Left ventricle myocardium superior (tissue), 1 donor: ENCODE results near the gene FRMPD4. TPM values are rescaled to one million over a fixed set of nuclear protein-coding genes. Genes with fewer than 3 reads are reported as not detected.

Experiments used
- ATAC-seq: fragments of 200-7000 bp; cut with Tn5 transposase; one replicate; pipeline ENCODE4 v1.9.1; 2020; ENCODE audit warnings: mild to moderate bottlenecking, moderate library complexity
- DNase-seq: peaks from one replicate; pipeline ENCODE4 v3.0.0-alpha.2; 2020
- intact Hi-C: fragments of 100-400 bp; cut with micrococcal nuclease; formaldehyde crosslinking; loops from one replicate; pipeline ENCODE4 v1.11.0; 2022
- total RNA-seq: library from RNA; stranded (reverse); fragmentation: NEBNext Ultra II Directional; extraction: Animal tissue kit (Norgen Biotek cat#: 25700); gene quantifications from one replicate; pipeline ENCODE4 v1.2.1, GENCODE V29; 2021
- donor health status: DM: no; HTN: yes; CAD: no; lungs with severe emphysema.

Gene FRMPD4
- total RNA-seq, 1 donor from 2014 or later, result 0.99 TPM

GRCh38 chrX:12206413-12206812 lies 68.1 kb downstream of the FRMPD4 start:
- ATAC-seq (no peak), DNase-seq (no peak)
- intact Hi-C loops, result no loop called here

GRCh38 chrX:12210196-12210815 lies 72.0 kb downstream of the FRMPD4 start:
- ATAC-seq, result peak; percentile 30
- intact Hi-C loops, result no loop called here

GRCh38 chrX:12210971-12211370 lies 72.7 kb downstream of the FRMPD4 start:
- ATAC-seq, result no peak
- intact Hi-C loops, result no loop called here
- no peak for DNase-seq

More at GRCh38 chrX:12210196-12210815, 72.0 kb downstream of the FRMPD4 start:
- peak; percentile 20 for DNase-seq

GRCh38 chrX:12223650-12224049 lies 85.4 kb downstream of the FRMPD4 start:
- DNase-seq (no peak), ATAC-seq (no peak)
- intact Hi-C loops, result no loop called here

GRCh38 chrX:12225107-12225506 lies 86.8 kb downstream of the FRMPD4 start:
- intact Hi-C loops, result no loop called here
- DNase-seq (no peak), ATAC-seq (no peak)

- DNase-seq, result no peak
- no peak for ATAC-seq
- intact Hi-C loops, result no loop called here
Observed at GRCh38 chrX:12227412-12228041, 89.3 kb downstream of the FRMPD4 start.

- no peak for DNase-seq
- intact Hi-C loops, result no loop called here
- ATAC-seq, result no peak
Observed at GRCh38 chrX:12228862-12229261, 90.6 kb downstream of the FRMPD4 start.

GRCh38 chrX:12229986-12230385 lies 91.7 kb downstream of the FRMPD4 start:
- no peak for DNase-seq
- no peak for ATAC-seq
- intact Hi-C loops, result no loop called here

GRCh38 chrX:12234534-12235329 lies 96.5 kb downstream of the FRMPD4 start:
- DNase-seq (no peak), ATAC-seq (no peak)
- intact Hi-C loops, result no loop called here

GRCh38 chrX:12236156-12236555 lies 97.9 kb downstream of the FRMPD4 start:
- ATAC-seq (no peak), DNase-seq (no peak)
- intact Hi-C loops, result no loop called here

- intact Hi-C loops, result no loop called here
- DNase-seq (no peak), ATAC-seq (no peak)
Observed at GRCh38 chrX:12237131-12237530, 98.9 kb downstream of the FRMPD4 start.

GRCh38 chrX:12237771-12238170 lies 99.5 kb downstream of the FRMPD4 start:
- intact Hi-C loops, result no loop called here
- no peak for DNase-seq
- no peak for ATAC-seq

GRCh38 chrX:12239356-12240082 lies 101.2 kb downstream of the FRMPD4 start:
- intact Hi-C loops, result no loop called here
- ATAC-seq (no peak), DNase-seq (no peak)

- no peak for DNase-seq
- intact Hi-C loops, result no loop called here
- no peak for ATAC-seq
Observed at GRCh38 chrX:12240491-12240890, 102.2 kb downstream of the FRMPD4 start.

GRCh38 chrX:12241026-12241425 lies 102.8 kb downstream of the FRMPD4 start:
- ATAC-seq (no peak), DNase-seq (no peak)
- intact Hi-C loops, result no loop called here

GRCh38 chrX:12245650-12246645 lies 107.7 kb downstream of the FRMPD4 start:
- intact Hi-C loops, result no loop called here
- no peak for ATAC-seq
- DNase-seq, result no peak

GRCh38 chrX:12249997-12250396 lies 111.7 kb downstream of the FRMPD4 start:
- no peak for ATAC-seq
- DNase-seq, result no peak
- intact Hi-C loops, result no loop called here

GRCh38 chrX:12263211-12263610 lies 124.9 kb downstream of the FRMPD4 start:
- intact Hi-C loops, result no loop called here
- ATAC-seq (no peak), DNase-seq (no peak)

- ATAC-seq, result no peak
- intact Hi-C loops, result no loop called here
Observed at GRCh38 chrX:12269484-12269883, 131.2 kb downstream of the FRMPD4 start.

More at GRCh38 chrX:12269484-12269883, 131.2 kb downstream of the FRMPD4 start:
- DNase-seq, result no peak
